Measurements from ENCODE around the gene GLI3. TPM values are rescaled to one million over a fixed set of nuclear protein-coding genes. Genes with fewer than 3 reads are reported as not detected.

GLI3 gene
- total RNA-seq, 2 donors from 2014 or later: 3.4 to 6.6 TPM

- TF ChIP-seq, protein P1, sequence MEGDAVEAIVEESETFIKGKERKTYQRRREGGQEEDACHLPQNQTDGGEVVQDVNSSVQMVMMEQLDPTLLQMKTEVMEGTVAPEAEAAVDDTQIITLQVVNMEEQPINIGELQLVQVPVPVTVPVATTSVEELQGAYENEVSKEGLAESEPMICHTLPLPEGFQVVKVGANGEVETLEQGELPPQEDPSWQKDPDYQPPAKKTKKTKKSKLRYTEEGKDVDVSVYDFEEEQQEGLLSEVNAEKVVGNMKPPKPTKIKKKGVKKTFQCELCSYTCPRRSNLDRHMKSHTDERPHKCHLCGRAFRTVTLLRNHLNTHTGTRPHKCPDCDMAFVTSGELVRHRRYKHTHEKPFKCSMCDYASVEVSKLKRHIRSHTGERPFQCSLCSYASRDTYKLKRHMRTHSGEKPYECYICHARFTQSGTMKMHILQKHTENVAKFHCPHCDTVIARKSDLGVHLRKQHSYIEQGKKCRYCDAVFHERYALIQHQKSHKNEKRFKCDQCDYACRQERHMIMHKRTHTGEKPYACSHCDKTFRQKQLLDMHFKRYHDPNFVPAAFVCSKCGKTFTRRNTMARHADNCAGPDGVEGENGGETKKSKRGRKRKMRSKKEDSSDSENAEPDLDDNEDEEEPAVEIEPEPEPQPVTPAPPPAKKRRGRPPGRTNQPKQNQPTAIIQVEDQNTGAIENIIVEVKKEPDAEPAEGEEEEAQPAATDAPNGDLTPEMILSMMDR (IDR thresholded peaks at IDR 0.05): no peak
- Histone ChIP-seq H3K9me3 (no peaks in the 10 kb centered on the region), H3K4me3 (no peak overlapping the region), H3K27me3 (replicated peaks; ENCODE audit: insufficient read depth) (no peaks in the 10 kb centered on the region), H3K36me3 (no peaks in the 10 kb centered on the region), H3K27ac (no peak overlapping the region), H3K4me1 (ENCODE audit: control insufficient read depth in 1 of 2, low read depth in 2 of 2) (peaks cover 0 to 22% of the 10 kb centered on the region in 2 donors)
- ATAC-seq (ENCODE audit: insufficient number of reproducible peaks, low FRiP score, low read depth) (no peak), DNase-seq (ENCODE audit: low spot score) (no peak)
Observed at GRCh38 chr7:41994746-41995110, 242.3 kb downstream of the GLI3 start.

GRCh38 chr7:41994036-41994745, 242.8 kb downstream of the GLI3 start:
- no peaks in the 10 kb centered on the region for H3K36me3 ChIP-seq
- no peaks in the 10 kb centered on the region for H3K27me3 ChIP-seq (replicated peaks; ENCODE audit: insufficient read depth)
- no peak overlapping the region for H3K27ac ChIP-seq
- no peak overlapping the region for H3K4me3 ChIP-seq
- TF ChIP-seq, protein P1 (IDR thresholded peaks at IDR 0.05): no peak
- DNase-seq (ENCODE audit: low spot score) (no peak), ATAC-seq (ENCODE audit: insufficient number of reproducible peaks, low FRiP score, low read depth) (no peak)
- H3K9me3 ChIP-seq: no peaks in the 10 kb centered on the region
- H3K4me1 ChIP-seq (ENCODE audit: control insufficient read depth in 1 of 2, low read depth in 2 of 2): peaks cover 0 to 22% of the 10 kb centered on the region in 2 donors

GRCh38 chr7:41992881-41993867, 243.8 kb downstream of the GLI3 start:
- no peak overlapping the region for H3K27ac ChIP-seq
- H3K4me1 ChIP-seq (ENCODE audit: control insufficient read depth in 1 of 2, low read depth in 2 of 2): peaks cover 0 to 15% of the 10 kb centered on the region in 2 donors

DNA sequence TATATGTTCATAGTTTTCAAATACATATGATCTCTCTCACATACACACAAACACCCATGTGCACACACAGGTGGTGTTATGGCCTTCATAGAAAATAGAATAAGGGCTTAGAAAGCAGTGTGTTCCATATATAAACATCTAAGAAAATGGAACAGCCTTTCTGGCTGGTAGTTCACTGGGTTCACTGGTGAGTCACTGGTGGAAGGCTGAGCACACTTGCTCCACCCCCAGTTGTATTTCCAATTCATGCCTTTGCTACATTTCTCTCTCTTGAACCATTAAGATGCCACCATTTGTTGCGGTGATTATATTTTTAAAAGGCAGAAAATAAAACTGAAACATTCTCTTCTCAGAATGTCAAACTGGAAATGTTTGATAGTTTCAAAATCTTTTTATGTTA, 252.1 kb downstream of the GLI3 start:
- H3K27ac ChIP-seq: no peak overlapping the region
- H3K4me1 ChIP-seq (ENCODE audit: control insufficient read depth in 1 of 2, low read depth in 2 of 2): no peaks in the 10 kb centered on the region
- ATAC-seq (ENCODE audit: insufficient number of reproducible peaks, low FRiP score, low read depth): no peak
- H3K27me3 ChIP-seq (replicated peaks; ENCODE audit: insufficient read depth): no peaks in the 10 kb centered on the region
- no peaks in the 10 kb centered on the region for H3K9me3 ChIP-seq
- DNase-seq (ENCODE audit: low spot score): no peak
- H3K36me3 ChIP-seq: no peaks in the 10 kb centered on the region
- no peak overlapping the region for H3K4me3 ChIP-seq
- TF ChIP-seq, protein P1 (IDR thresholded peaks at IDR 0.05): no peak

More at GRCh38 chr7:41992881-41993867, 243.8 kb downstream of the GLI3 start:
- DNase-seq (ENCODE audit: low spot score) (no peak), ATAC-seq (ENCODE audit: insufficient number of reproducible peaks, low FRiP score, low read depth) (no peak)
- no peaks in the 10 kb centered on the region for H3K9me3 ChIP-seq
- TF ChIP-seq, protein P1 (IDR thresholded peaks at IDR 0.05): no peak
- H3K36me3 ChIP-seq: no peaks in the 10 kb centered on the region
- no peak overlapping the region for H3K4me3 ChIP-seq
- no peaks in the 10 kb centered on the region for H3K27me3 ChIP-seq (replicated peaks; ENCODE audit: insufficient read depth)

Measured in thoracic aorta (tissue), 2 donors.